ENCODE results near the gene CACNA1B.

- TF ChIP-seq CTCF (IDR thresholded peaks at IDR 0.05), result no peak
- TF ChIP-seq POLR2AphosphoS5 (IDR thresholded peaks at IDR 0.05; ENCODE audit: low read depth, low read length), result no peak
- TF ChIP-seq SMC3 (IDR thresholded peaks at IDR 0.05; ENCODE audit: low read depth, low read length), result no peak
- TF ChIP-seq RCOR1 (IDR thresholded peaks at IDR 0.05; ENCODE audit: low read length), result no peak
- no peak for TF ChIP-seq USF2 (IDR thresholded peaks at IDR 0.05; ENCODE audit: borderline replicate concordance, low read depth, low read length)
- TF ChIP-seq TAF1 (IDR thresholded peaks at IDR 0.05; ENCODE audit: borderline replicate concordance, low read depth, low read length), result no peak
Measured at GRCh38 chr9:137945581-137945980, 68.0 kb downstream of the CACNA1B start.

Measured in SK-N-SH (cell line).